Measurements from ENCODE around the gene NCBP2L.
A peak's percentile ranks its signal among the peaks of the same experiment; 100 is the strongest.

NCBP2L gene

GRCh38 chrX:107752714-107753113, 24.8 kb upstream of the NCBP2L start:
- no peak for DNase-seq (ENCODE audit: low read depth)

DNA sequence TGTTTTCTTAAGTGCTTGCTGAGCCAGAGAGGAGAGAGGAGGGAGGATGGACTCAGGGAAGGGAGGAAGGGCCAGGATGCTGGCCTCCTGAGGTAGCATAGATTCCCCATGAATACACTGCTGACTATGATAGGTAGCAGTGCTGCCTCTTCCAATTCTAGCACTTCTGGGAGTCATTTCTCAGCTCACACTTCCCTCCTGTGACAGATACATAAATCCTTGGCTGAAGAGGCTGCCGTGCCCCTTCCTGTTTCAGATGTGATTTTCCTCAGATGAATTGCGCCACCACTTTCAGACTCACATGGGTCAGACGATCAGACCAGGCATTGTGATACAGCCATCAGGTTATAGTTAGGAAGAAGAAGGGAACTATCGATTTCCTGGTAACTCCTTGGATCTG, 24.3 kb upstream of the NCBP2L start:
- DNase-seq (ENCODE audit: low read depth) = no peak

DNA sequence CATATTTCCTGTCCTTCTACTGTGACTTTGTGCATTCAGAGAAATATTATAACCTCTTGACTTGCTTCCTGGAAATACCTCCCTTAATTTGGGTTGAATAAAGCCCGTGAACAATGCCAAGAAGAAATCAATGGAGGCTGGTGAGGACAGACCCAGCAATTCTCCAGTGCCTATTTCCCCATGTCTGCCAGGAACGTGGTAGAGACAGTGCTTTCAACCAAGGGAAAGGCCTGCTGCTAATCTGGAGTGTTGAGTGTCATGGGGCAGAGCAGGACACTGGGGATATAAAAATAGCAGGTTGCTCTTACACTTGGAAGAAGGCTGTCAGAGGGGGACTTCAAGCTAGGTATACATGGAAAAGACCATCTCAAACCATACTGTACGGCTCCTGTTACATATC, 21.8 kb upstream of the NCBP2L start:
- DNase-seq (ENCODE audit: low read depth) = no peak

GRCh38 chrX:107758231-107758766, 19.2 kb upstream of the NCBP2L start:
- DNase-seq (ENCODE audit: low read depth) = no peak

GRCh38 chrX:107760304-107761077, 17.0 kb upstream of the NCBP2L start:
- DNase-seq (ENCODE audit: low read depth) = no peak

GRCh38 chrX:107763647-107764046, 13.9 kb upstream of the NCBP2L start:
- no peak for DNase-seq (ENCODE audit: low read depth)

GRCh38 chrX:107764845-107765608, 12.5 kb upstream of the NCBP2L start:
- no peak for DNase-seq (ENCODE audit: low read depth)

- no peak for DNase-seq (ENCODE audit: low read depth)
Measured at GRCh38 chrX:107766470-107767150, 10.9 kb upstream of the NCBP2L start.

GRCh38 chrX:107768051-107768450, 9.5 kb upstream of the NCBP2L start:
- no peak for DNase-seq (ENCODE audit: low read depth)

DNA sequence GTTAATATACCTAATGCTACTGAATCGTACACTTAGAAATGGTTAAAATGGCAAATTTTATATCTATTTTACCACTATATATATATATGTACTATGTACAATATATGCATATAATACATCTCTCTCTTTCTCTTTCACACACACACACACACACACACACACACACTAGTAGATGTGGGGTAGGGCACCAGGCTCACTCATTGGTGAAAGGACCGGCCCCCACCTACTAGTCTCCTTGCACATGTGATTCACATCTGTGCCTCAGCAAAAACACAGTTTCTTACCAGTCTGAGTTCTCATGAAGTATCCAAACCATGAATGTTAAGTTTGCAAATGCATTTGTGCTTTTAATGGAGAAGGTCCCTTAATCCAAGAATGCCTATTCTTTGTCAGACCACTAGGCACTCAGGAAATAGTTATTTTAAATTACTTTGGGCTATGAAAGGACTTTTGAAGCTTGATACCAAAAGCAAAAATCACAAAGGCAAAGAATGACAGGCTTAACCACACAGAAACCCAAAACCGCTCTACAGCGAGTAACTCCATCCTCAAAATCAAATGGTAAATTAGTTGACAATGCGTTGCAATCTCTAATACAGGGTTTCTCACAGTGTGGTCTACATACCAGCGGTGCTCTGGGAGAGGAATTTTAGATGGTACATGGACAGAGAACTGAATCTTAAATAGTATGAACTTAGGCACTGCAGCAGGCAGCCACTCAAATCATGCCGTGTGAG, 7.8 kb upstream of the NCBP2L start:
- DNase-seq (ENCODE audit: low read depth) = no peak

DNA sequence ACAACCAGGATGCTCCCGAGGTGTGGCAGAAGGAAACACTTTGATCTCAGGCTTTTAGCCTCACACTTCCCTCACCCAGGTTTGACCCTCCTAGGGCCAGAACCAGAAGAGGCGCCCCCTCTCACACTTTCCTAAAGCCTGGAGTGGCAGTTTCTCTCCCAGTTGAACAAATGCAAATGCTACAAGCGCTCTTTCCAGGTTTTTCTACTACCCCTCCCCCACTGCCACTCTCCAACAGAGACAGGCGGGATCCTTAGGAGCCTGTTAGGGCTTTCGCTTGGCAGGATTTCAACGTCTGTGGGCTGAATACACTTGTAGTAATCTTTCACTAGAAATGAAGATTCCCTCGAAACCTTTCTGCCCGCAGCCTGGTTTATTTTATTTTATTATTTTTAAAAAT, 4.3 kb upstream of the NCBP2L start:
- no peak for DNase-seq (ENCODE audit: low read depth)

DNA sequence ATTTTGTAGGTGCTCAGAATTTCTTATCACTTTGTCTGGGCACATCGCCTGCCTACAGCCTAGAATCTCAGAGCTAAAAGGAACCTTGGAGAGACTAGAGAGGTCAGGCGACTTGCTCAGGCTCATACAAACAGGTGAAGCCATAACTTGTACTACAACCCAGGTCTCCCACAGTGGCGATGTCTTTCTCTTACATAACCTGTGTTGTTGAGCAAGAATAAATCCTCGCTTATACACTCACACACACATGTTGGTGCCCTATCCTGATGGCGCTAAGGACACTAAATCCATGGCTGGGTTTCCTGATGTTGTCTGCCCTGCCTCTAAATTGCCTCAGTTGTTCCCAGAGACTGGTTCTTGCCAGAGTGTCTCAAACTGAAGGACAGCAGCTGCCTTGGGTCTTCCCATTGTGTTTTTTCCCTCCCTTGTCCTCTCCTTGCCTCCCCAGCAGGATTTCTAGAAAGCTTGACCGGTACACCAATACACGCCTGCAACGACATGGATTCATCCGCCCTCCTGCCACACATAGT, 3.6 kb upstream of the NCBP2L start:
- no peak for DNase-seq (ENCODE audit: low read depth)

DNA sequence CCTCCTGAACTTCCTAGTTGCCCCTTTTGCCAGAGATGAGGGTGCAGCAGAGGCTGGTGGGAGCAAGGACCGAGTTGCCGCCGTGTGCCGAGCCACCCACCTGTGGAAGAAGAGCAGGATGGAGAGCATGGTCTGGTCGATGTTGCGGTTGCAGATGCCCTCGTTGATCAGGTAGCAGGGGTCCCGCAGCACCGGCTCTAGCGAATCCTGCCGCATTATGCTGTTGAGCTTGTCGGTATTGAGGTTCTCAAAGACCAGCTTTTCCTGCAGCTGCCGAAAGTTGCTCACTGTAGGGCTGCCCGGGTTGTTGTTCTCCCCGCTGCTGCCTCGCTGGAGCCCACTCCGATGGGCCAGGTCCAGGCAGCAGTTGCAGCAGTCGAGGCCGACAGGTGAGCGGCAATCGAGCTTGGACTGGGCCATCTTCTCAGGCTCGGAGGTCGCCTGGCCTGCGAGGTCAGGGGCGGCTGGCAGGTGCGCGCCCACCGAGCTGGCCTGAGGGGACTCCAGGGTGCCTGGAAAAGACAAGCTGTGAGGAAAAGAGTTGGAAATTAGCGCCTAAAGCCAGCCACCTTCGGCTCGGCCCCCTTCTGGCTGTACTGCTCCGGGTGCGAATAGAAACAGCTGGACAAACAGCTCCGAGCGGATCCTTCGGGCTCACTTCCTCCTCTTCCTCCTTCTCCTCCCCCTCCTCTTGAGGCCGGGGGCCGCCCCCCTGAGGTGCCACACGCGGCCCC, 2.4 kb upstream of the NCBP2L start:
- no peak for DNase-seq (ENCODE audit: low read depth)

DNA sequence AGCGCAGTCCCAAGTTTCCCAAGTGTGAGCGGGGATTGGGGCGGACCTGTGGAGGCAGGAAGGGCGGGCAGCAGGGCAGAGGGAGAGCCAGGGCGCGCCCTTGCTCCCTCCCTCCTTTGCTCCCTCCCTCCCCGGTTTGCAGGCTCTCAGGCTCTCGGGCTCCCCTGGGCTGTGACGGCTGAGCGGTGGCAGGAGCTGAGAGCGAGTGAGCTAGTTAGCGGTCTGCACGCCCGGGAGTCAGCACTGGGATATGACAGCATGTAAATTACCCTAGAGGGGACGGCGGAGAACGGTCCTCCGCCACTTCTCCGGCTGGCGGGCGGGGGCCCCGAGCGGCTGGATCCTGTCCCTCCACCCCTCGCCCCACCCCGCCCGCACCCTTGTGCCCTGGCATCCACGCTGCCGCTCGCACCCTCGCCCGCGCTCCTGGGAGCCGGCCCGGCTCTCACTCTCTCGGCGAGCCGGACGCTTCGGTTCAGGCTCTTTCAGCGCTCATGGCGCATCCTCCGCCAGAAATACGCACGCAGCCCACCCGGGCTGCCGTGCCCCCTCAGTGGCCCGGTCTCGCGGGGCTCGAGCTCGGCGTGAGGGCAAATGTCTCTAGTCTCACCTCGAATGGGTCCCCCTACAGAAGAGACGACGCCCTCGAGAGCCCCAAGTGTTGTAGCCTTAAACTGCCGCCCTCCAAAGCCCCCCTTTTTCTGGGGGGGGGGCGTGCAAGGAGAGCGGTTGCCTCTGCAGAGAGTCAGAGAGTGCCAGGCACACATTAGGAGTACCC, 1.6 kb upstream of the NCBP2L start, which contains the start of gene TSC22D3:
TSS of gene TSC22D3 (minus strand) at position 54 of the 778 bp plus-strand sequence. CDS start 368 bp downstream, outside the sequence.
- DNase-seq (ENCODE audit: low read depth) = no peak

DNA sequence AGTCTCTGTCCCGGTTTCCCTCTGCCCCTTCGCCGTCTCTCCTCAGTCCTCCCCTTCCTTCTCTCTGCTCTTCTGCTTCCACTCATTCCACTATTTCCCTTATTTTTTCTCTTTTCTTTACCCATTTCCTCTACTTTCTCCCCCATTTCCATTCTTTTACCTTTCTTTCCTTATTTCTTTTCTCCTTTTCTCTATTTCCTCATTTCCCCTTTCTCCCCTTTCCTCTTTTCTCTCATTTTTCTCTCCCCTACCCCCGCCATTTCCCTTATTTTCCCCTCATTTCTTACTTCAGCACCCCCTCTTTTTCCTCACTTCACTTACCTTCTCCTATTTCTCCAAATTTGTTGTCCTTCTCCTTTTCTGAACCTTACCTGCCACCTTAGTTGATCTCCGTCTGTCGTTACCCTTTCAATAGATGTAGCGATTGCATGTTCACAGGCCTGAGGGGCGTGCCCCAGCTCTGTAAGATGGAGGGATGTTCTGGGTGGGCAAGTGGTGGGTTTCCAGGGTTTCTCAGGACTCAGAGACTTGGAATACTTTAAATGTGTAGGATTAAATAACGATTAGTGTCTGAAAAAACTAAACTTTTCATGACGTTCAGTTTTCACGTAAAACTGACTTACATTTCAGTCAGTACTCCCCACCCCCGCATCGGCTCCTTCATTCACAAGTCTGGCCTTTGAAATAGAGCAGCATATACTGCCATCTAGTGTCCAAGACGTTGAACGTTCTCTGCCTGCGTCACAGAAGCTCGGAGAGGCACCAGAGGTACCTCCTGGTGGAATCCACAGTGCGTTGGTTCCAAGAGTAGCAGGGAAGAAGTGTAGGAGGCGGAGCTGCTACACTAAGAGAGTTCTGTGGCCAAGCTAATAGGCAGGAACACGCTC, 641 bp upstream of the NCBP2L start:
- DNase-seq (ENCODE audit: low read depth) = peak; percentile 64

DNA sequence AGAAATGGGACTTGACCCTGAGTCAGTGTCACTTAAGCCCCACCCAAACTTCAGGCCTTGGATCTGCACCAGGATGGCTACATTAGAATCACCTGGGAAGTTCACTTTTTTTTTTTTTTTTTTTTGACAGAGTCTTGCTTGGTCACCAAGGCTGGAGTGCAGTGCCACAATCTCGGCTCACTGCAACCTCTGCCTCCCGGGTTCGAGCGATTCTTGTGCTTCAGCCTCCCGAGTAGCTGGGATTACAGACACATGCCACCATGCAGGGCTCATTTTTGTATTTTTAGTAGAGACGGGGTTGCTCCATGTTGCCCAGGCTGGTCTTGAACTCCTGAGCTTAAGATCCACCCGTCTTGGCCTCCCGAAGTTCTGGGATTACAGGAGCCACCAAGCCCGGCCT, 3.0 kb downstream of the NCBP2L start:
- no peak for DNase-seq (ENCODE audit: low read depth)

- no peak for DNase-seq (ENCODE audit: low read depth)
Measured at GRCh38 chrX:107787827-107788226, 10.3 kb downstream of the NCBP2L start.

GRCh38 chrX:107804427-107804826, 26.9 kb downstream of the NCBP2L start:
- no peak for DNase-seq (ENCODE audit: low read depth)

GRCh38 chrX:107805179-107805578, 27.6 kb downstream of the NCBP2L start:
- DNase-seq (ENCODE audit: low read depth) = no peak

Measured in GM04504 (cell line).